GM19328 (cell line): ENCODE data around the gene XK.
"Not testable (repeated sequence)": the region's sequence is repeated elsewhere in the genome, so short reads cannot be mapped to it uniquely, and the experiment has no call there.

Experiments used
- ATAC-seq: cut with Tn5 transposase; IDR thresholded peaks from one replicate; pipeline ENCODE4 v1.9.1; 2021; ENCODE audit warnings: mild to moderate bottlenecking, moderate library complexity; ENCODE audit not compliant: unreplicated experiment

The XK gene

DNA sequence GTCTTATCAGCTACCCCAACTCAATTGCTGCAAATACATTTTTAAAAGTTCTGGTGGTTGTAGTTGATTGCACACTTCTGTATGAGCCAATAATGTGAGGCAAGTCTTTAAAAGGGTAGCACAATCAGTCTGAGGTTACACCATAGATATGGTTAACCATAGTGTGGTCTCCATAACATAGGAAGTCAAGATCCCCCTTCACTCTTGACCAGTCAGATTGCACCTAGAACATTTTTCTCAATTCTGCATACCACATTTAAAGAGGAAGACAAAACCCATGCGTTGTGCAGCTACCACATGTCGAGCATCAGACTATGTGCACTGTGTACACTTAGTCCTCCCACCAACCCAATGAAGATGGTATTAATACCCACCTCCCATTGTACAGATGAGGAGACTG is 67.8 kb downstream of the XK start:
- ATAC-seq = no peak

GRCh38 chrX:37754516-37754915 is 68.9 kb downstream of the XK start:
- ATAC-seq = peak; percentile 3

DNA sequence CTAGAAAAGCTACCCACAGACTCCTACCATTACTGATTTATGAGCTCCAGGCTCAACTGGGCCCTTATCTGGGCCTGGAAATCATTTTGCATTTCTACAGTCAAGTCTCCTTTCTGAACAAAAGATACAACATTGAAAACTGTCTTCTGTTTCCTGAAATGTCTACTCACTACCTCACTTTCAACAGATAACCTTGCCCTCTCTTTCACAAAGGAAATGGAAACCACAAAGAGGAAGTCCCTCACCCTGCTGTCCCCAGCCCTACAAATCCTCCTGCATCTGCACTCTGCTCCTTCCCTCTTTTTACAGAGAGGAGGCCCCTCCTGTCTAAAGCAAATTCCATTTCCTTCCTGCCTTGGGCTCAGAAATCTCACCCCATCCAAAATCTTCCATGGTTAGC is 69.4 kb downstream of the XK start:
- peak; percentile 87 for ATAC-seq

GRCh38 chrX:37757082-37757481 is 71.5 kb downstream of the XK start:
- ATAC-seq = no peak

- no peak for ATAC-seq
Observed at GRCh38 chrX:37759351-37759750, 73.8 kb downstream of the XK start.

GRCh38 chrX:37759878-37760418 is 74.4 kb downstream of the XK start:
- ATAC-seq = no peak

DNA sequence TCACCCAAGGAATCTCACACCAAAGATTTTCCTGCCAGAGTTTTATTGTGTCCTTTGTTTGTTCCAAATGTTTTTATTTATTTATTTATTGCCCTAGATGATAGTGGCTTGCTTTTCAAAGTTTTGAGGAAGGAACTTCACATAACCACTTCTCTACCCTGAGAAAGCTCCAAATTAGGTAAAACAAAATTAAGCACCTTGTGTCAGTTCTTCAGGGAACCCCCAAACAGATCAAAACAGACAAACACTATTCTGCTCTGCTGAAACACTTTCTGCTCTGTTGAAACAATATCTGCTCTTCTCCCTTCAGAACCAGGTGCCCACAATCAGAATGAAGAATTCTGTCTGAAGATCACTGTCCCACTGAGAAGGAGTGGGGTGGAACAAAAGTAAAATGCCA is 77.8 kb downstream of the XK start:
- no peak for ATAC-seq

- no peak for ATAC-seq
Observed at GRCh38 chrX:37765507-37765906, 79.9 kb downstream of the XK start.

DNA sequence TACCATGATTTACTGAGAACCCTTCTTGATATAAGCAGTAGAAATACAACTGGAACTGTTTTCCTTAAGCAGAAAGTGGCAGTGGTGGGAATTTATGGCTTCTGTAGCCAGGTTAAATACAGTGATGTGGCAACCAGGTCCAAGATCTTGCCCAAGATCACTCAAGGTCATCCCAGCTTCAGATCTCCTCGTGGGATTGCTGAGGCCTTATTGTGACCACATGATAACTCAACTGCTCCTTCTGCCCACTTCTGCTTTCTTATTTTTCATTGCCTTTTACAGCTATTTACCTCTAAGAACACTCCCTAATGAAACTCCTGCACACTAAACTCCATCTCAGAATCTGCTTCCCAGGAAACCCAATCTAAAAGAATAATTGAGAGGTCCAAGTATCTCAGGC is 81.8 kb downstream of the XK start:
- ATAC-seq = no peak

- ATAC-seq = not testable (repeated sequence)
Observed at GRCh38 chrX:37768866-37769265, 83.3 kb downstream of the XK start.

DNA sequence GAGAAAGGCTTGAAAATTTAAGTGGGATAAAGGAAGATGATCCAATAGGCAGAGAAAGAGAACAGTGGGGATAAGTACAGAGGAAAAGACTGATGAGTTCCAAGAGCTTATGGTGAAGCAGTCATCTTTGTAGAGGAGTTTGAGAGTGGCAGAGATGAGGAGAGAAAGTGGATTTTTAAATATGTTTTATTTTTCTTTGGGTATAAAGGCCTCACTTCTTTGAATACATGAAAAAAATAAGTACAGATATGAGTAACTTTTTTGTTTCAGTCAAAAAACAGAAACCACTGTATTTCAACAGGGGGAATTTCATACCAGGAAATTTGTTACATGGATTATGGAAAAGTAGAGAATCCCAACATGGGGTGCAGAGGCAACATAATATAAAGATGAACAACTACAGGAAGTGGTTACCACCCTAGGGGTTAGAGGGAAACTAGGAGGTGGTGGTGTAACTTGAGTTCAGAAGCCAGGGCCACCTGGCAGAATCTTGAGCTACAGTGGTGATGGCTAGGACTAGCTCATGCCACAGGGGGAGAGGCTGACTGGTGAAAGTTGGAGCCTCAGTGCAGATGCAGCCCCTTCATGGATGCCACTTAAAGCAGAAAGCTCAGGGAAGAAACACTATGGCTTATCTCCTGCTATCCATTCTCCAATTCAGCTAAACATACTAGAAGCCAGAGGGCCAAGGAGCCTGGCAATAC is 90.8 kb downstream of the XK start:
- ATAC-seq = peak; percentile 67

- peak; percentile 15 for ATAC-seq
Observed at GRCh38 chrX:37776987-37777325, 91.4 kb downstream of the XK start.

DNA sequence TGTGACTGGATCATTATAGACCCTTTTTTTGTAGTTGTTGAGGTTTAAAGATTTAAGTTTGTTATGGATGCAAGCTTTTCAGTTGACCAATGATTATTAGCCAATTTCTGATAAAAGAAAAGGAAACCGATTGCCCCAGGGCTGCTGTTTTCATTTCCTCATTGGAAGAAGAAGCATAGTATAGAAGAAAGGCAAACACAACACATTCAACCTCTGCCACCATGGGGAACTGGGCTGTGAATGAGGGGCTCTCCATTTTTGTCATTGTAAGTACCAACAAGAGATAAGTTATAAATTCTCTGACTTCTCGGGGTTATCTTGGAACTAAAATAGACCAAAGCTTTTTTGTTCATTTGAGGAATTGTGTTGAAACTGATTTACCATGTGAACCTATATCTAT is 94.3 kb downstream of the XK start, which contains the start of gene CYBB:
CYBB (plus strand) TSS at position 203 of the 400 bp plus-strand sequence; CDS start at position 222, 19 bp downstream.
- no peak for ATAC-seq

DNA sequence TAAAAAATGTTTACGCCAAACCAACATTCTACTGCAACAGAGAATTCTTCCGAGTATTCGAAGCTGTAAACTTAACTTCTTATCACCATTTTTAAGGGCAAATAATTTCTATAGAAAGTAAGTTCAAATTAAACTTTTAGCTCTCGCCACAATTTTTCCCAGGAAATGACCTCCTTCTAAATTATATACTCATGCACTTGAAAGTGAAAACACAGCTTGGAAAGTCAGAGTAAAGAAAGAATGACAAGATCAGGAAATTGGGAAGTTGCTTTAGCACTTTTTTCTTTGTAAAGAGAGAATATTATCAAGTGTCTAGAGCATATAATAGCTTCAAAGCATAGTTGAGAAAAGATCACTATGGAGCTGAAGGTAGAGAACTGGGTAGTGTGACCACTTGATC is 95.5 kb downstream of the XK start:
- ATAC-seq = no peak
